Tibial nerve (tissue), 4 donors: ENCODE measurements around the gene OVOL2.

ENCODE experiments used
- CTCF ChIP-seq, 5 experiments: fragments of 200-600 bp in 3 of 5; fragments of 450-650 bp in 2 of 5; sonication (generic) in 3 of 5; IDR thresholded peaks; one replicate each; pipeline ENCODE4 v1.5.1; 2016 to 2019; ENCODE audit warnings: antibody characterized with exemption in 5 of 5, mild to moderate bottlenecking in 3 of 5, moderate library complexity in 2 of 5
- EP300 ChIP-seq, 2 donors: sonication (generic); formaldehyde crosslinking; IDR thresholded peaks; one replicate each; pipeline ENCODE4 v1.6.1; 2017; ENCODE audit warnings: antibody characterized with exemption in 2 of 2, mild to moderate bottlenecking in 1 of 2

- no peak for TF ChIP-seq CTCF (IDR thresholded peaks at IDR 0.05)
- TF ChIP-seq EP300 (IDR thresholded peaks at IDR 0.05), result no peak
Measured at GRCh38 chr20:18058661-18059467, 1.1 kb upstream of the OVOL2 start.
